SJCRH30 (cell line): Measurements from ENCODE around the gene MTOR. TPM values are rescaled to one million over a fixed set of nuclear protein-coding genes. Genes with fewer than 3 reads are reported as not detected.
"Not testable (repeated sequence)": the region's sequence is repeated elsewhere in the genome, so short reads cannot be mapped to it uniquely, and the experiment has no call there.

ENCODE experiments used
- DNase-seq, 2 experiments: peaks; one replicate each; pipeline ENCODE4 v3.0.0-alpha.2; 2015 to 2020
- H3K27ac ChIP-seq: fragments of 250-450 bp; sonication (Bioruptor Pico); 2 replicates; pipeline ENCODE4 v1.5.1; 2020; ENCODE audit warnings: mild to moderate bottlenecking, moderate library complexity
- H3K27me3 ChIP-seq: fragments of 250-450 bp; sonication (Bioruptor Pico); 2 replicates; pipeline ENCODE4 v1.5.1; 2020; ENCODE audit warnings: mild to moderate bottlenecking, moderate library complexity
- H3K36me3 ChIP-seq: fragments of 250-450 bp; sonication (Bioruptor Pico); 2 replicates; pipeline ENCODE4 v1.5.1; 2020; ENCODE audit warnings: mild to moderate bottlenecking, moderate library complexity
- H3K4me1 ChIP-seq: fragments of 250-450 bp; sonication (Bioruptor Pico); 2 replicates; pipeline ENCODE4 v1.5.1; 2020; ENCODE audit warnings: mild to moderate bottlenecking, moderate library complexity
- H3K4me3 ChIP-seq: fragments of 250-450 bp; sonication (Bioruptor Pico); 2 replicates; pipeline ENCODE4 v1.5.1; 2020; ENCODE audit warnings: mild to moderate bottlenecking, moderate library complexity
- H3K9me3 ChIP-seq: fragments of 250-450 bp; sonication (Bioruptor Pico); replicated peaks from 2 replicates; pipeline ENCODE4 v1.5.1; 2020; ENCODE audit warnings: mild to moderate bottlenecking, moderate library complexity
- total RNA-seq: library from RNA; depleted of rRNA; stranded (reverse); fragments of >200 nt; shearing (Covaris generic); gene quantifications from 2 replicates; pipeline ENCODE4 v1.2.3, GENCODE V29; 2014

Gene MTOR
- total RNA-seq, 1 experiment from 2014 or later: 55.2 TPM

GRCh38 chr1:11073398-11073797 lies 189.0 kb downstream of the MTOR start:
- not testable (repeated sequence) for H3K27ac ChIP-seq, H3K4me3 ChIP-seq, H3K4me1 ChIP-seq, DNase-seq, H3K9me3 ChIP-seq, H3K27me3 ChIP-seq
- peaks cover 81% of the 10 kb centered on the region for H3K36me3 ChIP-seq

GRCh38 chr1:11072216-11072917 lies 190.0 kb downstream of the MTOR start:
- DNase-seq: peak in 1 of 2 experiments; percentile 50
- Histone ChIP-seq H3K27me3 (no peaks in the 10 kb centered on the region), H3K4me3 (no peak overlapping the region), H3K36me3 (peaks cover 85% of the 10 kb centered on the region), H3K27ac (peak overlapping the region; percentile 46), H3K9me3 (no peaks in the 10 kb centered on the region), H3K4me1 (no peaks in the 10 kb centered on the region)

GRCh38 chr1:11071463-11072215 lies 190.7 kb downstream of the MTOR start:
- Histone ChIP-seq H3K36me3 (peaks cover 84% of the 10 kb centered on the region), H3K4me3 (no peak overlapping the region), H3K4me1 (no peaks in the 10 kb centered on the region), H3K27ac (peak overlapping the region; percentile 46), H3K9me3 (no peaks in the 10 kb centered on the region), H3K27me3 (no peaks in the 10 kb centered on the region)
- DNase-seq: peak in 1 of 2 experiments; percentile 50

- Histone ChIP-seq H3K9me3 (no peaks in the 10 kb centered on the region), H3K4me1 (no peaks in the 10 kb centered on the region), H3K27me3 (no peaks in the 10 kb centered on the region), H3K4me3 (no peak overlapping the region), H3K36me3 (peaks cover 84% of the 10 kb centered on the region), H3K27ac (no peak overlapping the region)
- DNase-seq: no peak
Observed at GRCh38 chr1:11070876-11071275, 191.5 kb downstream of the MTOR start.

GRCh38 chr1:11068600-11069473 lies 193.5 kb downstream of the MTOR start:
- Histone ChIP-seq H3K27ac (no peak overlapping the region), H3K9me3 (no peaks in the 10 kb centered on the region)
- DNase-seq: no peak

GRCh38 chr1:11067716-11068599 lies 194.4 kb downstream of the MTOR start:
- Histone ChIP-seq H3K27ac (no peak overlapping the region), H3K4me3 (no peak overlapping the region), H3K4me1 (no peaks in the 10 kb centered on the region), H3K36me3 (peaks cover 70% of the 10 kb centered on the region), H3K9me3 (no peaks in the 10 kb centered on the region), H3K27me3 (no peaks in the 10 kb centered on the region)
- no peak for DNase-seq

More at GRCh38 chr1:11068600-11069473, 193.5 kb downstream of the MTOR start:
- H3K4me1 ChIP-seq: no peaks in the 10 kb centered on the region
- H3K27me3 ChIP-seq: no peaks in the 10 kb centered on the region
- peaks cover 76% of the 10 kb centered on the region for H3K36me3 ChIP-seq
- no peak overlapping the region for H3K4me3 ChIP-seq

- no peak for DNase-seq
Observed at GRCh38 chr1:11065796-11066195, 196.6 kb downstream of the MTOR start.

GRCh38 chr1:11064942-11065341 lies 197.4 kb downstream of the MTOR start:
- Histone ChIP-seq H3K4me1 (no peaks in the 10 kb centered on the region), H3K27me3 (no peaks in the 10 kb centered on the region), H3K36me3 (peaks cover 48% of the 10 kb centered on the region), H3K27ac (no peak overlapping the region), H3K4me3 (no peak overlapping the region), H3K9me3 (no peaks in the 10 kb centered on the region)
- no peak for DNase-seq

More at GRCh38 chr1:11065796-11066195, 196.6 kb downstream of the MTOR start:
- peaks cover 54% of the 10 kb centered on the region for H3K36me3 ChIP-seq
- no peaks in the 10 kb centered on the region for H3K9me3 ChIP-seq
- H3K4me3 ChIP-seq: no peak overlapping the region
- no peak overlapping the region for H3K27ac ChIP-seq
- H3K4me1 ChIP-seq: no peaks in the 10 kb centered on the region
- H3K27me3 ChIP-seq: no peaks in the 10 kb centered on the region

- H3K36me3 ChIP-seq: peaks cover 41% of the 10 kb centered on the region
- not testable (repeated sequence) for H3K9me3 ChIP-seq, H3K27me3 ChIP-seq, H3K4me1 ChIP-seq, H3K4me3 ChIP-seq, DNase-seq, H3K27ac ChIP-seq
Observed at GRCh38 chr1:11063937-11064537, 198.3 kb downstream of the MTOR start.

GRCh38 chr1:11062965-11063401 lies 199.4 kb downstream of the MTOR start:
- H3K36me3 ChIP-seq: peaks cover 35% of the 10 kb centered on the region
- H3K9me3 ChIP-seq: no peaks in the 10 kb centered on the region
- no peak for DNase-seq
- no peaks in the 10 kb centered on the region for H3K4me1 ChIP-seq
- H3K27me3 ChIP-seq: no peaks in the 10 kb centered on the region
- H3K27ac ChIP-seq: no peak overlapping the region
- no peak overlapping the region for H3K4me3 ChIP-seq

GRCh38 chr1:11061652-11062365 lies 200.5 kb downstream of the MTOR start:
- no peak for DNase-seq
- no peak overlapping the region for H3K4me3 ChIP-seq
- no peaks in the 10 kb centered on the region for H3K9me3 ChIP-seq
- no peaks in the 10 kb centered on the region for H3K4me1 ChIP-seq
- no peaks in the 10 kb centered on the region for H3K27me3 ChIP-seq
- peaks cover 31% of the 10 kb centered on the region for H3K36me3 ChIP-seq
- H3K27ac ChIP-seq: no peak overlapping the region

- H3K27ac ChIP-seq: peak within 1 kb of the TSS; percentile 51
- H3K4me1 ChIP-seq: no peaks in the 10 kb centered on the region
- peaks cover 24% of the 10 kb centered on the region for H3K36me3 ChIP-seq
- H3K9me3 ChIP-seq: no peaks in the 10 kb centered on the region
- H3K4me3 ChIP-seq: peak within 1 kb of the TSS; percentile 74
- H3K27me3 ChIP-seq: no peaks in the 10 kb centered on the region
- DNase-seq: peak; percentile 89 to 93
Observed at GRCh38 chr1:11059968-11060830, 202.2 kb downstream of the MTOR start, which contains the start of gene SRM. SRM (minus strand) TSS chr1:11060018; CDS start chr1:11059943, 75 bp downstream.
